ENCODE data around the gene PRDM15. TPM values are rescaled to one million over a fixed set of nuclear protein-coding genes. Genes with fewer than 3 reads are reported as not detected.

The PRDM15 gene
- total RNA-seq, 1 experiment from 2014 or later: 9.8 TPM

GRCh38 chr21:41819236-41819855 lies 59.8 kb downstream of the PRDM15 start:
- H3K9me3 ChIP-seq (ENCODE audit: control insufficient read depth in 1 of 2, insufficient read depth in 1 of 2, low read depth in 1 of 2, low read length in 2 of 2): no peaks in the 10 kb centered on the region
- no peak for DNase-seq (ENCODE audit: low read depth, low spot score)
- H3K4me3 ChIP-seq (replicated peaks in 1 of 2; ENCODE audit: low read depth in 1 of 2, low read length in 2 of 2): no peak overlapping the region
- H3K79me2 ChIP-seq (ENCODE audit: insufficient read depth, low read length): no peaks in the 10 kb centered on the region
- BruUV-seq (replicated peaks): no TSS peak
- TF ChIP-seq EGR1 (IDR thresholded peaks at IDR 0.05; ENCODE audit: low read depth): no peak
- no peak for TF ChIP-seq CTCF (IDR thresholded peaks at IDR 0.05 in 2 of 3, conservative IDR thresholded peaks at IDR 0.05 in 1 of 3; ENCODE audit: borderline replicate concordance in 1 of 3, insufficient read depth in 1 of 3, low read depth in 2 of 3, low read length in 2 of 3)
- TF ChIP-seq POLR2AphosphoS5 (IDR thresholded peaks at IDR 0.05; ENCODE audit: low read depth, low read length): no peak
- TF ChIP-seq SRF (IDR thresholded peaks at IDR 0.05; ENCODE audit: low read depth): no peak
- TF ChIP-seq JUND (IDR thresholded peaks at IDR 0.05): no peak
- H3K9ac ChIP-seq (ENCODE audit: low read length): no peak overlapping the region
- H2AFZ ChIP-seq (ENCODE audit: low read depth, low read length, poor library complexity, severe bottlenecking): no peak overlapping the region
- no peaks in the 10 kb centered on the region for H3K4me1 ChIP-seq (ENCODE audit: control insufficient read depth in 1 of 2, insufficient read depth in 2 of 2, low read length in 2 of 2)
- H4K20me1 ChIP-seq (ENCODE audit: insufficient read depth): no peaks in the 10 kb centered on the region
- POLR2A ChIA-PET: no interaction called here
- no peaks in the 10 kb centered on the region for H3K9me2 ChIP-seq (ENCODE audit: insufficient read depth)
- RAD21 ChIA-PET (ENCODE audit: low non-redundant PET in 1 of 2, low total read pairs in 2 of 2, uncharacterized antibody in 2 of 2, unreplicated experiment in 2 of 2): no interaction called here
- H3K36me3 ChIP-seq (ENCODE audit: control insufficient read depth in 1 of 2, insufficient read depth in 2 of 2, low read length in 2 of 2): peaks cover 0 to 3% of the 10 kb centered on the region in 2 experiments; a peak in 1 of 4 replicates
- H3K27me3 ChIP-seq (ENCODE audit: insufficient read depth, low read length): no peaks in the 10 kb centered on the region
- ATAC-seq: no peak
- H3K4me2 ChIP-seq (ENCODE audit: low read length): no peak overlapping the region
- intact Hi-C loops (cut with micrococcal nuclease): no loop called here
- CTCF ChIA-PET: interaction anchor here (1.3 kb wide), 1 partner anchor 207 kb away, joined by 3 read pairs; no protein-coding TSS in a partner anchor
- no peak overlapping the region for H3K27ac ChIP-seq (ENCODE audit: low read depth, low read length)
